GM12878 (cell line): ENCODE data around the gene NEFH. TPM values are rescaled to one million over a fixed set of nuclear protein-coding genes. Genes with fewer than 3 reads are reported as not detected.

Experiments used
- ATAC-seq: fragments of 200-7000 bp; cut with Tn5 transposase; 3 replicates; pipeline ENCODE4 v1.9.1; 2020; ENCODE audit warnings: mild to moderate bottlenecking, moderate library complexity
- BruUV-seq: library from RNA; stranded (reverse); fragments of 400-500 nt; replicated peaks from 2 replicates; lab custom pipeline; 2021; lab: Mats Ljungman, UMichigan
- CTCF ChIA-PET: fragments of 300-600 bp; sonication (Branson Sonifier 250); formaldehyde crosslinking; extraction: SDS; loops from one replicate; lab custom pipeline; 2021; ENCODE audit warnings: inconsistent platforms; lab: Yijun Ruan, JAX
- POLR2A ChIA-PET: fragments of 350-600 bp; formaldehyde crosslinking; extraction: SDS; loops from one replicate; lab custom pipeline; 2021; ENCODE audit warnings: inconsistent platforms; lab: Charles Lee
- RAD21 ChIA-PET: fragments of 300-600 bp; sonication (Branson Sonifier 250); formaldehyde crosslinking; loops from one replicate; lab custom pipeline; 2023; ENCODE audit warnings: antibody characterized with exemption; ENCODE audit not compliant: unreplicated experiment; lab: Charles Lee
- SMC1A ChIA-PET: fragments of 300-600 bp; sonication (Branson Sonifier 250); formaldehyde crosslinking; loops from one replicate; lab custom pipeline; 2023; ENCODE audit not compliant: unreplicated experiment, uncharacterized antibody; lab: Charles Lee
- DNase-seq: peaks from one replicate; pipeline ENCODE4 v3.0.0-alpha.2; 2011; ENCODE audit warnings: low read depth, low spot score
- FAIRE-seq: peaks from 3 replicates; lab custom pipeline; 2011; peaks lifted over from hg19 to GRCh38; lab: Jason Lieb, UNC
- H2AFZ ChIP-seq: 2 replicates; pipeline ENCODE4 v1.6.0; 2011; ENCODE audit warnings: low read depth, low read length, control low read depth; ENCODE audit not compliant: control insufficient read depth
- H3K27ac ChIP-seq: 2 replicates; pipeline ENCODE4 v1.5.1; 2011; ENCODE audit warnings: control low read depth; ENCODE audit not compliant: control insufficient read depth, insufficient read depth
- H3K27me3 ChIP-seq, 2 experiments: replicated peaks in 1 of 2; 2 replicates each; pipeline versions ENCODE4 v1.6.0 to v1.6.1; 2011; ENCODE audit warnings: low read length in 1 of 2; ENCODE audit not compliant: control insufficient read depth in 2 of 2, insufficient read depth in 2 of 2
- H3K36me3 ChIP-seq, 2 experiments: 2 replicates each; pipeline ENCODE4 v1.5.1; 2011; ENCODE audit warnings: low read length in 1 of 2; ENCODE audit not compliant: control insufficient read depth in 2 of 2, insufficient read depth in 2 of 2
- H3K4me1 ChIP-seq: 2 replicates; pipeline ENCODE4 v1.6.1; 2011; ENCODE audit warnings: mild to moderate bottlenecking, low read length, moderate library complexity, mixed read lengths; ENCODE audit not compliant: control insufficient read depth, insufficient read depth
- H3K4me2 ChIP-seq: 2 replicates; pipeline ENCODE4 v1.6.0; 2011; ENCODE audit warnings: control low read depth; ENCODE audit not compliant: control insufficient read depth, insufficient read depth
- H3K4me3 ChIP-seq: fragments of 200-600 bp; sonication (generic); 2 replicates; pipeline ENCODE4 v1.5.1; 2016
- H3K79me2 ChIP-seq: 2 replicates; pipeline ENCODE4 v1.6.0; 2011; ENCODE audit warnings: low read length; ENCODE audit not compliant: control insufficient read depth, insufficient read depth
- H3K9ac ChIP-seq: 2 replicates; pipeline ENCODE4 v1.8.0; 2011; ENCODE audit warnings: low read length, control low read depth, mixed read lengths; ENCODE audit not compliant: control insufficient read depth, insufficient read depth
- H3K9me3 ChIP-seq: replicated peaks from 3 replicates; pipeline ENCODE4 v1.5.1; 2011; ENCODE audit warnings: mild to moderate bottlenecking, low read length; ENCODE audit not compliant: control insufficient read depth, insufficient read depth
- H4K20me1 ChIP-seq: 2 replicates; pipeline ENCODE4 v1.6.0; 2011; ENCODE audit not compliant: control insufficient read depth, insufficient read depth
- BMI1 ChIP-seq: fragments of 450-650 bp; IDR thresholded peaks from 2 replicates; pipeline ENCODE4 v1.6.1; 2016; ENCODE audit warnings: mild to moderate bottlenecking, moderate library complexity, borderline replicate concordance
- CBX5 ChIP-seq: sonication (generic); IDR thresholded peaks from 2 replicates; pipeline ENCODE4 v1.6.1; 2016; ENCODE audit warnings: low read depth, moderate library complexity, mild to moderate bottlenecking, inconsistent platforms
- HDAC6 ChIP-seq: fragments of 200-600 bp; sonication (generic); IDR thresholded peaks from one replicate; pipeline ENCODE4 v1.8.0; 2017; ENCODE audit warnings: antibody characterized with exemption; ENCODE audit not compliant: unreplicated experiment
- HSF1 ChIP-seq: fragments of 150-350 bp; IDR thresholded peaks from 2 replicates; pipeline ENCODE4 v1.6.1; 2014; ENCODE audit warnings: mild to moderate bottlenecking, low read depth, low read length
- IRF4 ChIP-seq: IDR thresholded peaks from 2 replicates; pipeline ENCODE4 v1.6.1; 2011; ENCODE audit warnings: low read depth, low read length
- JUNB ChIP-seq: IDR thresholded peaks from 2 replicates; pipeline ENCODE4 v1.6.1; 2016; ENCODE audit warnings: antibody characterized with exemption, mild to moderate bottlenecking
- MYC ChIP-seq: IDR thresholded peaks from 2 replicates; pipeline ENCODE4 v1.6.1; 2011; ENCODE audit warnings: mild to moderate bottlenecking, low read length, moderate library complexity, inconsistent platforms; ENCODE audit not compliant: insufficient read depth, insufficient replicate concordance, insufficient read length, severe bottlenecking
- PML ChIP-seq: IDR thresholded peaks from 2 replicates; pipeline ENCODE4 v1.6.1; 2012; ENCODE audit warnings: low read length, inconsistent platforms
- POLR2A ChIP-seq: IDR thresholded peaks from 2 replicates; pipeline ENCODE4 v1.6.1; 2011; ENCODE audit warnings: low read depth, mild to moderate bottlenecking, low read length
- SIN3A ChIP-seq: IDR thresholded peaks from 2 replicates; pipeline ENCODE4 v1.6.1; 2012; ENCODE audit warnings: low read depth, low read length, improper control_type of control experiment
- SP1 ChIP-seq: IDR thresholded peaks from one replicate; pipeline ENCODE4 v1.6.1; 2011; ENCODE audit warnings: low read depth, low read length
- SREBF1 ChIP-seq: IDR thresholded peaks from 2 replicates; pipeline ENCODE4 v1.6.1; 2012; ENCODE audit warnings: mild to moderate bottlenecking, low read length
- SREBF2 ChIP-seq: IDR thresholded peaks from 2 replicates; pipeline ENCODE4 v1.6.1; 2012; ENCODE audit warnings: mild to moderate bottlenecking, low read length
- STAT1 ChIP-seq: fragments of 450-650 bp; conservative IDR thresholded peaks from 2 replicates; pipeline ENCODE4 v1.6.1; 2014; ENCODE audit warnings: antibody characterized with exemption, mild to moderate bottlenecking
- ZNF207 ChIP-seq: fragments of 450-650 bp; IDR thresholded peaks from 2 replicates; pipeline ENCODE4 v1.6.1; 2014; ENCODE audit warnings: antibody characterized with exemption, mild to moderate bottlenecking, borderline replicate concordance
- ZSCAN29 ChIP-seq: fragments of 450-650 bp; IDR thresholded peaks from 2 replicates; pipeline ENCODE4 v1.6.1; 2017; ENCODE audit warnings: mild to moderate bottlenecking, moderate library complexity
- WGBS: methylation state at CpG from one replicate; pipeline ENCODE4 v1.1.6; 2016; ENCODE audit warnings: low lambda C conversion rate; ENCODE audit not compliant: insufficient replicate concordance, insufficient coverage; ENCODE audit errors: missing lambda C conversion rate; 5-methylcytosine and 5-hydroxymethylcytosine counted together
- in situ Hi-C: fragments of 300-500 bp; cut with MboI; formaldehyde crosslinking; loops from 9 replicates; pipeline ENCODE4 v1.14.3; 2018; ENCODE audit warnings: mixed read lengths
- intact Hi-C: fragments of 100-400 bp; cut with micrococcal nuclease; formaldehyde crosslinking; loops from one replicate; pipeline ENCODE4 v1.14.2; 2022; ENCODE audit not compliant: unreplicated experiment
- polyA plus RNA-seq, 11 experiments: library from polyadenylated mRNA; depleted of rRNA in 4 of 11; unstranded in 6 of 11; stranded (reverse) in 5 of 11; fragments of >200 nt; fragmentation: Nextera tagmentation in 4 of 11; fragmentation: Illumina TruSeq in 1 of 11; extraction: Ambion mirVana in 4 of 11; extraction: Trizol in 1 of 11; gene quantifications; 1 replicate in 1 of 11; 2 replicates in 10 of 11; pipeline versions ENCODE4 v1.2.1 to v1.2.3, GENCODE V29; 2011 to 2016; ENCODE audit warnings: inconsistent platforms in 2 of 11, missing spikeins in 2 of 11, low read depth in 1 of 11
- total RNA-seq, 4 experiments: library from RNA; depleted of rRNA in 3 of 4; stranded (reverse); fragments of >200 nt in 3 of 4; fragmentation: Illumina TruSeq in 1 of 4; extraction: Trizol in 1 of 4; gene quantifications; 2 replicates each; pipeline versions ENCODE4 v1.2.1 to v1.2.3, GENCODE V29; 2013 to 2021

The NEFH gene
- total and polyA plus RNA-seq, 10 of the 15 experiments (the other 5 are each of a cell fraction or from before 2014, with no cell fraction given): 0.02 to 0.25 (median 0.09) TPM

GRCh38 chr22:29449296-29449875 lies 30.6 kb upstream of the NEFH start:
- TF ChIP-seq POLR2A: no peak
- no peak for TF ChIP-seq PML
- no peak for TF ChIP-seq ZSCAN29
- TF ChIP-seq SIN3A: no peak
- no peak for TF ChIP-seq BMI1
- no peak for TF ChIP-seq MYC
- no peak for TF ChIP-seq ZNF207
- no peak for TF ChIP-seq SREBF1
- TF ChIP-seq STAT1: no peak
- no peak for TF ChIP-seq CBX5
- no peak for TF ChIP-seq IRF4
- no peak for TF ChIP-seq SREBF2
- no peak for TF ChIP-seq JUNB
- no peak for TF ChIP-seq SP1
- TF ChIP-seq HSF1: no peak
- no peak for TF ChIP-seq HDAC6
- no peak overlapping the region for H3K27ac ChIP-seq
- ChIA-PET CTCF (no interaction called here), SMC1A (no interaction called here), POLR2A (no interaction called here), RAD21 (no interaction called here)
- in situ Hi-C loops: no loop called here
- DNase-seq: no peak
- no peak overlapping the region for H3K9ac ChIP-seq
- H3K4me3 ChIP-seq: no peak overlapping the region
- no peak overlapping the region for H2AFZ ChIP-seq
- no peaks in the 10 kb centered on the region for H3K27me3 ChIP-seq
- no peaks in the 10 kb centered on the region for H3K4me1 ChIP-seq
- WGBS: 46% methylated on average over 10 of the region's 11 CpGs
- intact Hi-C loops: no loop called here
- H3K4me2 ChIP-seq: no peak overlapping the region
- no peaks in the 10 kb centered on the region for H3K79me2 ChIP-seq
- FAIRE-seq: no peak
- H3K36me3 ChIP-seq: no peaks in the 10 kb centered on the region
- no peaks in the 10 kb centered on the region for H3K9me3 ChIP-seq
- no peaks in the 10 kb centered on the region for H4K20me1 ChIP-seq
- no TSS peak for BruUV-seq
- no peak for ATAC-seq
